HG03175 (cell line): ENCODE data around the gene KLHL29.

ENCODE experiments used
- ATAC-seq: cut with Tn5 transposase; IDR thresholded peaks from one replicate; pipeline ENCODE4 v1.9.1; 2021; ENCODE audit warnings: mild to moderate bottlenecking, moderate library complexity; ENCODE audit not compliant: unreplicated experiment

Gene KLHL29

DNA sequence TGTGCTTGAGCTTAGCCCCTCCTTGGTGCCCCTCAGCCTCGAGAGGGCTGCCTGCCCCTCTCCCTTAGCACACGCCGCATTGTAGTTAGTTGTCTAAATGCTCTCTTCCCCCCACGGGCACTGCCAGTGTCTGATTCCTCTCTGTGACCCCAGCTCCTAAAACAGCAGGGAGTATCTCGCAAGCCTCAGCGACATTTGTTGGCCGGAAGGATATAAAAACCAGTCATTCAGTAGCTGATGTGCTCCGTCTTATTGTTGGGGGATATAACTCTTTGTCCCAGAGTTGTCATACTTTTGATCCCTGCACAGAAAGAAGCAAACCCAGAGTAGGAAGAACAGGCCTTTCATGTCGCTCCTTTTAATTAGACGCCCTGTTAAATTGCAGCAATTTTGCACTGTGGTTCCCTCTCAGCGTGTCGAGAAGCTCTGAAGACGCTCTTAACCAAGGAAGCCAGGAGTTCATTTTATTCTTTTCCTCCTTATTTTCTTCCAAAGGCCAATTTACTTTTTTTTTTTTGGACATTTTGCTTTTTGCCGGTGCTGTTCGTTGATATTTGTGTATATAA, 201.8 kb downstream of the KLHL29 start:
- no peak for ATAC-seq

DNA sequence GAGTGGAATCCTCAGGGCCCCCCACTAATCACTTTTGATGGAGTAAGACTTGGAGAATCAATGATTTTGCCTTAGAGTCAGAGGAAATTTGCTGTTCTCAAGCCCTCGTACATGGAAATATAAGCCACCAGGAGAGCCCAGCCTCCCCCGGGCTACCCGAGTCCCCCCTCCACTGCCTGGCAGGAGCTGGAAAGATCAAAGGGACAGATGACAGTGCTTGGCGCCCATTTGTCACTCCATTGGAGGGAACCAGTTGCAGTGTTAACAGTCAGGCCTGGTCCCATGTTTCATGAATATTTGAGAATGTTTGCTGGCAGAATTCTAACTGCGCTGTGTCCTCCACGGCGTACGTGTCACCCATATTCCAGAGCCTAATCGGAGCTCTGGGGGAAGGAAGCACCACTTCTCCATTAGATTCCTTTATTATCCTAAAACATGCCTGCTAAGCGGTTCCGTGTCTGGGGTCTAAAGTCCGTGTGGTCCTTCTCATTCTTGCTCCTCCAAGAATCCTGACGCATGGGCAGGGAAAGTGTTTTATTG, 202.4 kb downstream of the KLHL29 start:
- no peak for ATAC-seq

DNA sequence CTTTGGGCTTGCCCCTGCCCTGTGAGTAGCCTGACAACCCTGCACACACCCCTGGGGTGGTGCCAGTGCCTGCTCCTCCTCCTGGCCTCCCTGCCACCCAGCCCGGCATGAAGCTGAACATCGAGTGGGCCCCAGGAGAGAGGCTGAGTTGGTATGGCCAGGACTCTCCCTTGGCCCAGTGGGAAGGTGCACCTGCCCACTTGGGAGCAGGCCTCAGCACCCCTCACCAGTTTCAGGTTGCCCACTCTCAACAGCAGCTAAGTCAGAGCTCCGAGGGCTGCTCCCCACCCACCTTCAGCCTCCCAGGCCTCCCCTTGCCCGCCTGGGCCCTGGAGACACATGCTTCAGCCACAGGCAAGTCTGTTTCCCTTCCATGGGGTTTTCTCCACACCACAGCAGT, 203.1 kb downstream of the KLHL29 start:
- ATAC-seq, result no peak

DNA sequence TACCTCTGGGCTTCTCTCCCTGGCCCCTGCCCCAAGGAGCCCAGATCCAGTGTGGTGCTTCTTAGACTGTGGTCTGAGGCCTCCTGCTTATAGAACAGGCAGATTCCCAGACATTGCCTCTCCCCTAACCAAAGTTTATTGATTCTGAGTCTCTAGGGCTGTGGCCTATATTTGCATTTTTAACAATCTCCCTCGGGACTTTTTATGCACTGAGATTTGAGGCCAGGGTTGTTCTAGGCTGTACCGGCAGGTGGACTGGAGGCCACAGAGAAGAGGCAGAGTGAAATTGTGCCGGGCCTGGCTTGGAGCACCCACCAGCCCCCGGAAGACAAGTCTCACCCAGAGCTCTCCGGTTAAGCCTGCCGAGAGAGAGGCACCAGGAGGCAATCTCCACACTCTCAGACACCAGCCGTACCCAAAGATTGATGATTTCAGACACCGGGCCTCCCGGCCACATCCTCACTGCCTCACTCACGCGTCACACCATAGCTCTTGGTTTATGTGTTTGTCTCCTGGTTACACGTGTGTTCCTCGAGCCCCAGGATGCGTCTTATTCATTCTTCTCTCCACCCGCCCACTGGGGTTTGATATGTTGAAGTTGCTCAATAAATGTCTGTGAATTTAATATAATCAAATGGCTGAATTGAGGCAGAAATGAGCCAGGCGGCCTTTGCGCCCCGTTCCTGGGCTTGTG, 203.7 kb downstream of the KLHL29 start:
- no peak for ATAC-seq

DNA sequence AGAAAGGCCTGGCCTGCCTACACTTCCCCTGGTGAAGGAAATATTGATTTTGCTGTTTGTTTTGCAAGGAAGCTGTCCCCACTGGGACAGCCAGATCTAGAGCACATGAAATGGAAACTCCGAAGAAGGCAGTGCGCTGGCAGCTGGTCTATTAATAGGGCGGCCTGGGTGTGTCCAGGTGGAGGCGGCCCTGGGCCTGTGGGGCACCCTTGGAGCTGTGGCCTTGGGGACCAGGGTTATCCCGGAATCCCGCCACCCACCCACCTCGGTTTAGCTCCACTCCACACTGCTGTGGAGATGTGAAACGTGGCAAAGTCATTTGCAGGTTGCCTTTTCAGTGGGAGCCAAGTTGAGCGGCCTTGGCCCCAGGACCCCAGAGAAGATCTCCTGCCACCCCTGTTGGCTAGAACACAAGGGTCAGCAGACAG, 204.3 kb downstream of the KLHL29 start:
- ATAC-seq, result no peak

DNA sequence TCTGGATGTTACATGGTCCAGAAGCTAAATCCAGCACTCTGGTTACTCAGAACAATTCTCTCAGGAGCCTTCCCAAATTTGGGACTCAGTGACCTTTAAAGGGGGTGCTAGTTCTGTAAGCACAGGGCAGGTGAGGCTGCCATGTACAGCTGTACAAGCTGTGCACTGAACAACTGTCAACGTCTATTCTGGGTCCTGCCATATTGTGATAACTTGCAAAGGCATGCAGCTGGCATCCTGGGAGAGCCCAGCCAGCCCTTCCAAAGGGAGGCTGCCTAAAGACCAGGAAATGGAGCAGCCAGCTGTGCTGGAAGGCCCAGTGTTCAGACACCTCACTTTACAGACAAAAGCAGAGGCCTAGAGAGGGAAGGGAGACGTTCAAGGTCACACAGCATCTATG, 204.8 kb downstream of the KLHL29 start:
- ATAC-seq, result no peak

DNA sequence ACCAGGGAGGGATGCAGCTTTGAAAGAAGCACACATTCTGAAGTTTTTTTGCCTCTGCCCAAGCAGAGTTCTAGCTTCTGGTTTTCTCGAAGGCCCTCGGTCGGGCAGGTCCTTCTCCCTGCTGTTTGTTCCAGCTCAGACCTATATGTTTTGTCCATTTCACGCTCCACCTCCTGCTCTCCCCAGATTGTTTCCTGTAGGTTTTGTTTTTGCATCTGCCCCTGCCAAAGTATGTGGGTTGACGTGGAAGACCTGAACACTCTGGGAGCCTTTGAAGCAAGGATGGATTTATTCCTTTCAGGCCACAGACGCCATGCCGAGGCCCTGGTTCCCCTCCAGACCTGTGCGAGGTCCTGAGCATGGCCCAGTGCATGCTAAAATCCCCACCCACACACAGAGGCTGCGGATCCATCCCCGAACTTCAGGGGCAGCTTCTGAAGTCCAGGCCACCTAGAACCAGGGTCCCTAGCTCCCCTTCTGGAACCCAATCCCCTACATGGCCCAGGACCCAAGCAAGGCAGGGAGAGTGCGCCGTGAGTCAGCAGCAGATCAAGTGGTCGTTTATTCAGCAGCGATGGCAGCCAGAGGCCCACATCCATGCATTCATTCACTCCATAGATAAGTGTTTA, 205.4 kb downstream of the KLHL29 start:
- ATAC-seq, result no peak

DNA sequence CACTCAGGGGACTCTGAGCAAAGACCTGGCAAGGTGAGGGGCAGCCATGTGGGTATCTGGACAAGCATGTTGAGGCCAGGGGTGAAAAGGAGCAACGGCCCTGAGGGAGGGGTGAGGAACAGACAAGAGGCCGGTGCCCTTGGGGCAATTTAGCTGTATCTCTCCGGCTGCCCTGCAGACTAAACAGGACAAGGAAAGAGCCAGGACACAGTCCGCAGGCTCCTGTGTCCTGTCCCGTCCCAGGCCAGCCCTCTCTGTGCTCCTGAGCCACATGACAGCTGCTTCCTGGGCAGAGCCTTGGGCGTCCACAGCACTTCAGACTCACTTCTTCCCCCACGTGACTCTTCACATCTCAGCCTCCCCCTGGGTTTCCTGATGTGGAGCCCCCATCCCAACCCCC, 206.1 kb downstream of the KLHL29 start:
- no peak for ATAC-seq

DNA sequence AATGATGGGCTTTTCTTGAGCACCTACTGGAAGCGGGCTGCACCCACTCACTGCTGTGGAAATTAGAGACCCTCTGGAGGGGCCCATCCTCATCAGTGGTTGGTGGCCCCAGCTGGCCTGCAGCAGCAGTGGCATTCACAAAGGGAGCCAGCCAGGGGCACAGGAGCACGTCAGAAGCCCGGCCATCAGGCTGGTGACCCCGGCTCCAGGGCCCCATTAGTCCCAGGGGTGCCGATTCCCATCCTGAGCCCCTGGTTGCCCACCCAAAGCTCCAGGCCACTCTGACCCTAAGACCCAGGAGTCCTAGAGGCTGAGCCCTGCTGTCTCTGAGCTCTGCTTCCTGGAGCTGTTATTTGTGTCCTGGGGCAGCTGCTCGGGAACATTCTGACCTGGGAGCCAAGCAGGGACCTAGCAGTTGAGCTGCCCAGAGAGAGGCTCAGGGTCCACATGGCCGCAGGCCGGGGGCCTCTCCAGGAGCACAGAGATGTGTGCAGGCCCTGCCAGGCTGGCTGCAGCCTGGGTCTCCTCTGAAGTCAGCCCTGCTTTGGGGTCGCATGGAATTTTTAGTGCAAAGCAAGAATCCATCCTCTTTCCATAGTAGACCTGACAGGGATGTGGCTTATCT, 207.2 kb downstream of the KLHL29 start:
- ATAC-seq, result no peak

DNA sequence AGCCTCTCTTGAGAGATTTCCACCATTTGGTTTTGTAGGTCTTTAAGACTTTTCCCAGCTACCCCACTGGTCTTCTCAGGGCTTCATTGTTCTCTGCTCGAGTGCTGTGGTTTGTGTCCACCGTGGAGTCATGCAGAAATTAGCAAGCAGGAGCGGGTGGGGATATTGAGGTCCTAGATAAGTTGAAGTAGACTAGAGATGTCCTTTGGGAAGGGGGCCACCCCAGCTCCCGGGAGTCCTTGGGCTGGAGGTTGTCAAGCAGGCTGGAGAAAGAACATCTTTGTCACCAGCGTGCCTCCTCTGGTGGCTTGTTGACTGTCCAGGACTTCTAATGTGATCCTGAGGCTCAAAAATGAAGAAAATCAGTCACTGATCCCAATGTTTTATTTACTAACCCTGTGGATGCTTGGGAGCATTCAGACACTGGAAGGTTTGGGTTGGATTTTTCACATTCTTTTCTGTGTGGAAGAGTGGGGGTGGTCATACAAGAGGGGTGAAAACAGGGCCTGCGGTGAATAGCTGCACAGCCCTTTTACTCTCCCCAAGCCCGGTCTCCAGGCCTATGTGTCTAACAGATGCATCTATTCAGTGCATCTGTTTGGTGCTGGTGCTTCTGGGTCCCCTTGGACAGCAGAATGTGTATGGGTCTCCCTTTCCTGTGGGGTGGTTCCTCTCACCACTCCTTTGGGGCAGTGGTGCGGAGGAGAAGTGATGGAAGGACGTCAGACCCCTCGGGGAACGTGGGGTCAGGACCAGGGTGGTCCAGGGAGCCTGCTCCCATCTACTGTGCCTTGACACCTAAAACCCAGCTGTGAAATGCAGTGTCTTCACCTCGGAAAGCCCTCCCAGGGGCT, 208.1 kb downstream of the KLHL29 start:
- ATAC-seq, result no peak

DNA sequence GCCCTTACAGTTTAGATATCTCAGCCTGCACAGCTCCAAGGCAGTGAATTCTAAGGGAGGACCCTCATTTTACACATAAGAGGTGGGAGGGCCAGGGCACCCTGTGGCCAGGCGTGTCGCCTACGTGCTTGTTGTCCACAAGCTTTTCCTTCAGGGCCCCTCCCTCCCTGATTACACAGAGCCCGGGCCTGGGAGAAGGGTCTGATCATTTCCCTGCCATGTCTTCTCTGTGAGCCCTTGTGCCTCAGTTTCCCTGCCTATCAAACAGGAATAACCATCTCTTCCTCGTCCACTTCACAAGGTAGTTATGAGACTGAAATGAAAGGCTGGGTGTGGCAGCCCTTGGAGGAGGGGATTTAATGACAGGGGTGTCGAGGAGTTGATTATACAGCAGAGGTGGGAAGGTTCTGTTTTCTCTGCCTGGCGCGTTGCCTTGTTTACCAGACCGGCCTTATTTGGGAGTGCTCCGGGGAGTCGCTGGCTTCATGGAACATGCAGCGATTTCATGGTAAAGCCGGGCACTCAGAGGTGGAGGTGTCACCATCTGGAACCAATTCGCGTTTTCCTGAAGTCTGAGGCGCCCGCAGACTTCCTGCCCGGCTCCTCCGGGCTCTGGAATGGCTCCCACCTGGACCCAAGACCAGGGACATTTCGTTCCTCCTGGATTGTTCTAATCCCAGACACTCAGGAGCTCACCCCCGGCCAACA, 208.9 kb downstream of the KLHL29 start:
- ATAC-seq, result no peak

DNA sequence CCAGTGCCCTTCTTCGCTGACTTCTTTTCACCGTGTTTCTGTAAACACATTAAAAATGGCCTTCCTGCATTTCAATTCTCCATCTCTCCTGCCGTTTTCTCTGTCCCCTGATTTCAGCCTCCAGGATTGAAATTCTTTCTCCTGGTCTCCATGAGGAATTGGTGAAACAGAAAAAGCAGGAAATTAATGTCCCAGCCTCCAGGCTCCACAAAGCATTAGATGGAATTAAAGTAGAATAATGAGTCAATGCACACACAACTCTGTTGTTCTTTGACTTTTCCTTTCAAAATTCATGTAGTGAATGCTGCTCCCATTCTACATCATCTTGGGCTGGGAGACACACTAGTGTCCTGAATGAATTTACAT, 209.5 kb downstream of the KLHL29 start:
- no peak for ATAC-seq

DNA sequence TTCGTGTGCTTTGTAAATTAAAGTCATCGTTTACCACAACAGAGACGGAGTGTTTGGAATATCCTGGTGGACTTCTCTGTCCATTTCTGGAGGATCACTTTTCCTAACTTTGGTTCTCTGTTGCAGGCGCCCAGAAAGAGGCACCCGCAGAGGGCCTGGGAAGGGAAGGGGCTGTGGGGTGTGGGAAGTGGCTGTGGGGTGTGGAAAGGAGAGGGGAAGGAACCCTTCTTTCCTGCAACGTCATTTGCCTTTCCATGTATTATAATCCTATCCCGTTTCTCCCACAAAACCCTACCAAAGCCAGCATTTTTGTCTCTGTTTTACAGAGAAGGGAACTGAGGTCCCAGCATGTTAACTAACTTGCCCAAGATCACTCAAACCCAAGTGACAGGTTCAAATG, 210.0 kb downstream of the KLHL29 start:
- no peak for ATAC-seq

DNA sequence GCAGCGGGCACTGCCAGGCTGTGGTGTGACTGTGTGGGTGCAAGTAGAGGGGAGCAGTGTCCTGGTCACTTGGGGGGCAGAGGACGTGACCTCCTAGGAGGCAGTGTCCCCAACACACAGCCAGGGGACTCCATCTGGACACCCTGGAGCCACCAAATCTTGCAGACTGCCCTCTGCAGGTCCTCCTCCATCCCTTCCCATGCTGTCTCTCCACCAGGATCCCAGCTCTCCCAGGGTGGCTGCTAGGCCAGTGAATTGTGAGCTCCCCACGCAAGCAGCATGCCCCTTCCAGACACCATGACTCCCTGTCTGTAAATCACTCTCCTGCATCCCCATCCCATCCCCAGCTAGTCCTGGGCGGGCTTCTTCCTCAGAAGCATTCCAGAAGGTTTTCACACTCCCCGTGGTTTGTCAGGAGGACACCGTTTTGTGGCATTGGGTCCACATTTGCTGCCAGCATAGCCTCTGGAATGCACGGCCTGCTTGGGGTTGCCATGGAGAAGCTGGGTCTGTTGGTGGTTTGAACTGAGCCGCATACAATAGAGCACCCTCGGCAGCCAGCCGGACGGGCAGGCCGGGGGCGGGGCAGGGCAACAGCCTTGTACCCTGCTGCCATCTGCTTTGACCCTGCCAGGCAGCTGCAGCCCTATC, 210.7 kb downstream of the KLHL29 start:
- ATAC-seq, result no peak

DNA sequence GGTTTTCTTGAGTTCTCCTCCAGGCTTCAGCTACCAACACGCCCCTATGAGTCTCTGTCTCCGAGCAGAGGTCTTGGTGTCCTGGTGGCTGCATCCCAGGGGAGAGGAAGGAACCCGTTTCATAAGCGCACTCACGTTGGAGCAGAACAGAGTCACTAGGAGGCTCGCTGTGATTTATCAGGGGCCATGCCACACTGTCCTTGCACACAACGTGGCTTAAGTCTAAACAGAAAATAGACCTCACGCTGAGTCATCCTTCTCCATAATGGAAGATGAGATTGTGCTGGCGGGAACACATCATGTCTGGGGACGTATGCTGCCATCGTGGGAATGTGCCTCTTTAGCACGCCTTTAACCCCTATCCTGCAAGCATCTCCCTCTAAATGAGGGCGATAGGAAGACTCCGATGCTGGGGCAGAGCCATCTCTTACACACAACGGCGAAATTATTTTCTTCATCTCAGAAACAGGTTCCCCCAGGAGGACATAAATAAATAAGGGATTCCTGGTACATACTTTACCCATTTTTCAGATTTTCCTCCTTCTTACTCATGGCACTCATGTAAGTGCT, 211.4 kb downstream of the KLHL29 start:
- ATAC-seq, result no peak

DNA sequence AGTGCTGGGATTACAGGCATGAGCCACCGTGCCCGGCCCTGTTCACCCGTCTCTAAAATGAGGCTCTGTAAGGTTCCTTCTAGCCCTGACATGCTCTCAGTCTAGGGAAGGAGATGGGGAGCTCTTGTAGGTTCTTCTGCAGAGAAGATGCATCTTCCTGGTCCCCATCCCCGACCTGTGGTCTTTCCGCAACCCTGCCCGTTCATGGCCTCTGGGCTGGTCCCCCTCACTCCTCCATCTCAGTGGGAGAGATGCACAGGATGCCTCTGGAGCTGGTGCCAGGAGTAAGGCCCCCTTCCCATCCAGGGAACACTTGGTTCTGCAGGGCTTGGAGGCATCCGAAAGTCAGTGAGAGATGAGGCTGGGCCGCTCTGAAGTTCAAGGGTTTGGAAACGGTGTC, 212.7 kb downstream of the KLHL29 start:
- no peak for ATAC-seq

DNA sequence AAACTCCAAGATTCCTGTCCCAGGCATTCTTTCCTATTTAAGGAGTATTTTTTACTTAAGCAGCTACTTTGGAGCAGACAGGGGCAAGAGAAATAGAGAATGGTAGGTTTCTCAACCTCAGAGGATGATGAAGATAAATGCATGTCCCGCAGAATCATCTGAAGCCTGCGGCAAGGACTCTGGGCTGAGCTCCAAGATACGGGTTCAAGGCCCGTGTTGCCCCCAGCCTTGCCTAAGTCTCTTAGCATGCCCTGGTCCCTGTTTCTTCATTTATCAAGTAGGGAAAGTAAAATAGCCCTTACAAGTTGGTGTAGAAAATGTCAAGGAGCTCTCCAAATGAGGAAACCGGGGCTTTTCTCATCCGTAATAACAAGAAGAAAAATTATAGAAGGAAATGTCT, 214.0 kb downstream of the KLHL29 start:
- ATAC-seq, result no peak

DNA sequence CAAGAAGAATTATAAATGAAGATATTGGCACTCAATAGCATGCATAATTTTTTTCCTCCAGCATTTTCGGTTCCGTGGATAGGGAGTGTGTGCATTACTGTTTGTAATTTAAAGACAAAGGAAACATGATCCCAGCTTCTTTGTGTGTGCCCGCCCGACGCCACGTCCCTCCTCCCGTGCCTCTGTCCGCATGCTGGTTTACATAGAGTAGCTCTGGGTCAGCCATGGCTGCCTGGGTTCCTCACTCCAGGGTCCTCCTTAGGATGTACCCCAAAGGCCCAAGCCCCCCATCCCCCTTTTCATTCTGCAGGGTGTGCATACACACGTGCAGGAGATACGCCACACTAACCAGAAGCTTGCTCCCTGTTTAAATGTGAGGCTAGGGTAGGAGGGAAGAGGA, 214.7 kb downstream of the KLHL29 start:
- ATAC-seq, result no peak

DNA sequence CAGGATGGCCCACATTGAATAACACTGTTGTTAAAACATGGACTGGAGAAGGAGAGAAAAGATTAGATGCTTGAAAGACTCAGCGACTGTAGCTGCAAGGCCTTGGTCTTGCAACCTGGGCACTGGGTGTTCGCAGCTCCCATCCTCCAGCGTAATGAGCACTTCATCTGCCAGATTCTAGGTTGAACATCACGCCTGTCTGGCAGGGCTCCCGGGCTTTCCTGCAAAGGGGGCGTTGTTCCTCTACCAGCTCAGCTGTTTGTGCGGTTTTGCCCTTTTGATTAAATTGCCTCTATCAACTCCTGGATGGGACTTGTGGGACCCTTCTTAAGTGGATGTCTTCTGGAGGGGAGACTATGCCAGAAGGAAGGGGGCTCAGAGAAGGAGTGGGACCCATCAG, 215.4 kb downstream of the KLHL29 start:
- ATAC-seq, result no peak
